Endothelial cell of umbilical vein (primary cell): ENCODE measurements around the gene ZNRF1. TPM values are rescaled to one million over a fixed set of nuclear protein-coding genes. Genes with fewer than 3 reads are reported as not detected.

Experiments
- BruUV-seq: library from RNA; stranded (reverse); fragments of 400-500 nt; replicated peaks from 2 replicates; lab custom pipeline; 2021; lab: Mats Ljungman, UMichigan
- CTCF ChIA-PET: fragments of 300-600, 350-600 bp; sonication (Branson Sonifier 250); formaldehyde crosslinking; loops from one replicate; lab custom pipeline; 2021; ENCODE audit warnings: antibody characterized with exemption, inconsistent platforms; lab: Charles Lee
- POLR2A ChIA-PET: fragments of 300-600, 350-600 bp; sonication (Branson Sonifier 250); formaldehyde crosslinking; loops from one replicate; lab custom pipeline; 2021; ENCODE audit warnings: antibody characterized with exemption, inconsistent platforms; lab: Charles Lee
- DNase-seq: peaks from one replicate; pipeline ENCODE4 v3.0.0-alpha.2; 2011; ENCODE audit warnings: low read depth, low spot score
- FAIRE-seq: peaks from 2 replicates; lab custom pipeline; 2011; peaks lifted over from hg19 to GRCh38; lab: Jason Lieb, UNC
- H2AFZ ChIP-seq: 2 replicates; pipeline ENCODE4 v1.6.0; 2012; ENCODE audit warnings: low read depth, low read length, control low read depth, inconsistent platforms
- H3K27ac ChIP-seq: 2 replicates; pipeline ENCODE4 v1.5.1; 2011; ENCODE audit warnings: low read depth, mild to moderate bottlenecking, control low read depth, low read length, moderate library complexity; ENCODE audit not compliant: insufficient read depth
- H3K27me3 ChIP-seq, 2 experiments: 2 replicates each; pipeline versions ENCODE4 v1.6.0 to v1.6.1; 2011; ENCODE audit warnings: low read length in 2 of 2, mixed read lengths in 1 of 2; ENCODE audit not compliant: control insufficient read depth in 2 of 2, insufficient read depth in 2 of 2
- H3K36me3 ChIP-seq, 2 experiments: 2 replicates in 1 of 2; 3 replicates in 1 of 2; pipeline ENCODE4 v1.5.1; 2011; ENCODE audit warnings: low read length in 2 of 2, mild to moderate bottlenecking in 1 of 2, moderate library complexity in 1 of 2; ENCODE audit not compliant: control insufficient read depth in 2 of 2, insufficient read depth in 2 of 2; ENCODE audit errors: extremely low read depth in 1 of 2
- H3K4me1 ChIP-seq: 3 replicates; pipeline ENCODE4 v1.5.1; 2011; ENCODE audit warnings: mild to moderate bottlenecking, low read length; ENCODE audit not compliant: control insufficient read depth, insufficient read depth; ENCODE audit errors: extremely low read depth
- H3K4me2 ChIP-seq: 2 replicates; pipeline ENCODE4 v1.6.1; 2011; ENCODE audit warnings: low read length, control low read depth, mixed read lengths; ENCODE audit not compliant: insufficient read depth
- H3K4me3 ChIP-seq, 3 experiments: fragments of 200-600 bp in 1 of 3; sonication (generic), shearing (Covaris generic) in 1 of 3; replicated peaks in 1 of 3; 2 replicates each; pipeline ENCODE4 v1.5.1; 2011 to 2016; ENCODE audit warnings: control low read depth in 3 of 3, low read length in 3 of 3, mild to moderate bottlenecking in 2 of 3, inconsistent platforms in 1 of 3, low read depth in 1 of 3, moderate library complexity in 1 of 3; ENCODE audit not compliant: insufficient read depth in 1 of 3
- H3K79me2 ChIP-seq: 2 replicates; pipeline ENCODE4 v1.6.0; 2012; ENCODE audit warnings: low read length, inconsistent platforms; ENCODE audit not compliant: control insufficient read depth, insufficient read depth
- H3K9ac ChIP-seq: replicated peaks from 2 replicates; pipeline ENCODE3; 2011; ENCODE audit warnings: low read length, control low read depth; ENCODE audit not compliant: insufficient read depth; ENCODE audit errors: extremely low read depth
- H3K9me1 ChIP-seq: replicated peaks from 3 replicates; pipeline ENCODE4 v1.6.0; 2011; ENCODE audit warnings: mild to moderate bottlenecking, low read length; ENCODE audit not compliant: control insufficient read depth, insufficient read depth; ENCODE audit errors: extremely low read depth
- H3K9me3 ChIP-seq: replicated peaks from 2 replicates; pipeline ENCODE4 v1.5.1; 2012; ENCODE audit warnings: low read length, inconsistent platforms; ENCODE audit not compliant: control insufficient read depth, insufficient read depth
- H4K20me1 ChIP-seq: replicated peaks from 2 replicates; pipeline ENCODE3; 2011; ENCODE audit warnings: mild to moderate bottlenecking, low read length; ENCODE audit not compliant: control insufficient read depth, insufficient read depth; ENCODE audit errors: extremely low read depth
- CTCF ChIP-seq, 2 donors: IDR thresholded peaks; 1 replicate in 1 of 2; 2 replicates in 1 of 2; pipeline ENCODE4 v1.5.1; 2011; ENCODE audit warnings: low read length in 2 of 2, mild to moderate bottlenecking in 2 of 2, moderate library complexity in 2 of 2, control low read depth in 1 of 2, inconsistent platforms in 1 of 2, low read depth in 1 of 2; ENCODE audit not compliant: insufficient read depth in 1 of 2; ENCODE audit errors: extremely low read depth in 1 of 2
- EZH2 ChIP-seq: IDR thresholded peaks from 2 replicates; pipeline ENCODE4 v1.6.1; 2012; ENCODE audit warnings: borderline replicate concordance, low read depth, mild to moderate bottlenecking, moderate library complexity, low read length, inconsistent platforms; ENCODE audit not compliant: severe bottlenecking
- FOS ChIP-seq: IDR thresholded peaks from 2 replicates; pipeline ENCODE4 v1.6.1; 2011; ENCODE audit warnings: mild to moderate bottlenecking, low read length, moderate library complexity, borderline replicate concordance; ENCODE audit not compliant: insufficient read depth
- GATA2 ChIP-seq: IDR thresholded peaks from 2 replicates; pipeline ENCODE4 v1.7.0; 2011; ENCODE audit warnings: low read depth, mild to moderate bottlenecking, moderate library complexity, mixed read lengths, low read length; ENCODE audit not compliant: insufficient read length, insufficient read depth
- JUN ChIP-seq: IDR thresholded peaks from 2 replicates; pipeline ENCODE4 v1.6.1; 2011; ENCODE audit warnings: borderline replicate concordance, low read depth; ENCODE audit not compliant: insufficient read length, insufficient read depth
- MYC ChIP-seq: IDR thresholded peaks from one replicate; pipeline ENCODE4 v1.6.1; 2011; ENCODE audit warnings: mild to moderate bottlenecking, low read depth, low read length
- POLR2A ChIP-seq: IDR thresholded peaks from 2 replicates; pipeline ENCODE4 v1.6.1; 2012; ENCODE audit warnings: low read depth, mild to moderate bottlenecking, control low read depth, low read length
- POLR2AphosphoS5 ChIP-seq: IDR thresholded peaks from 2 replicates; pipeline ENCODE4 v1.6.1; 2012; ENCODE audit warnings: low read depth, mild to moderate bottlenecking, control low read depth, low read length, moderate library complexity; ENCODE audit not compliant: insufficient read depth
- dilution Hi-C: fragments of 300-500 bp; cut with MboI; formaldehyde crosslinking; loops from one replicate; pipeline ENCODE4 v1.15.0; 2019; ENCODE audit warnings: low sequenced_read_pairs; ENCODE audit not compliant: extremely low pct_ligation_motif_present
- intact Hi-C: fragments of 100-400 bp; cut with micrococcal nuclease; formaldehyde crosslinking; loops from one replicate; pipeline ENCODE4 v1.10.0; 2022
- polyA plus RNA-seq, 4 experiments: library from polyadenylated mRNA; depleted of rRNA in 3 of 4; stranded (reverse) in 3 of 4; unstranded in 1 of 4; fragments of >200 nt; gene quantifications; 2 replicates each; pipeline versions ENCODE4 v1.2.1 to v1.2.3, GENCODE V29; 2011 to 2012; ENCODE audit warnings: missing spikeins in 1 of 4
- total RNA-seq: library from RNA; stranded (reverse); gene quantifications from 2 replicates; pipeline ENCODE4 v1.2.3, GENCODE V29; 2021
- TF ChIP-seq, protein P1 (sequence below): IDR thresholded peaks from 2 replicates; pipeline ENCODE4 v1.6.1; 2011; ENCODE audit not compliant: insufficient read depth, insufficient read length

ZNRF1 gene
- total and polyA plus RNA-seq, 2 donors (not counting 3 experiments of a cell fraction or from before 2014, with no cell fraction given), result 23.7 to 34.9 TPM

DNA sequence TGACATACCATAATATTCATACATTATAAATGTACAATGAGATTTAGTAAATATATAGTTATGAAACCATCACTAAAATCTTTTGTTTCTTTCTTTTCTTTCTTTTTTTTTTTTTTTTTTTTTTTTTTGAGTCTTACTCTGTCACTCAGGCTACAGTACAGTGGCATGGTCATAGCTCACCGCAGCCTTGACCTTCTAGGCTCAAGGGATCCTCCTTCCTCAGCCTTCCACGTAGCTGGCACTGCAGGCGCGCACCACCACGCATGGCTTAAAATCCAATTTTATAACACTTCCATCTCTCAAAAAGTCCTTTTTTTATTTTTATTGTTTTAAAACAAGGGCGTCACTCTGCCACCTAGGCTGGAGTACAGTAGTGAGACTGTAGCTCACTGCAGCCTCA lies 41.1 kb downstream of the ZNRF1 start:
- peaks cover 3% of the 10 kb centered on the region for H3K4me1 ChIP-seq
- POLR2A ChIA-PET, result no interaction called here
- CTCF ChIA-PET, result no interaction called here
- no peak overlapping the region for H3K4me2 ChIP-seq
- peaks cover 31% of the 10 kb centered on the region for H3K79me2 ChIP-seq
- BruUV-seq, result no TSS peak
- H3K9me3 ChIP-seq, result no peaks in the 10 kb centered on the region
- intact Hi-C loops (no loop called here), dilution Hi-C loops (no loop called here)
- no peaks in the 10 kb centered on the region for H3K36me3 ChIP-seq
- no peaks in the 10 kb centered on the region for H3K9me1 ChIP-seq
- H3K4me3 ChIP-seq, result no peak overlapping the region
- FAIRE-seq (no peak), DNase-seq (no peak)
- H3K9ac ChIP-seq, result no peak overlapping the region
- no peak for TF ChIP-seq GATA2
- TF ChIP-seq POLR2A, result no peak
- TF ChIP-seq JUN, result no peak
- TF ChIP-seq CTCF (IDR thresholded peaks at IDR 0.05; ENCODE audit: extremely low read depth in 1 of 2, insufficient read depth in 1 of 2, low read depth in 1 of 2, low read length in 2 of 2), result no peak
- no peak for TF ChIP-seq POLR2AphosphoS5
- TF ChIP-seq FOS, result no peak
- TF ChIP-seq, protein P1, sequence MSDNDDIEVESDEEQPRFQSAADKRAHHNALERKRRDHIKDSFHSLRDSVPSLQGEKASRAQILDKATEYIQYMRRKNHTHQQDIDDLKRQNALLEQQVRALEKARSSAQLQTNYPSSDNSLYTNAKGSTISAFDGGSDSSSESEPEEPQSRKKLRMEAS, result no peak
- TF ChIP-seq MYC, result no peak
- no peak for TF ChIP-seq EZH2
- H2AFZ ChIP-seq, result no peak overlapping the region
- H3K27ac ChIP-seq, result no peak overlapping the region
- H4K20me1 ChIP-seq, result peaks cover 4% of the 10 kb centered on the region
- H3K27me3 ChIP-seq, result no peaks in the 10 kb centered on the region
